ENCODE results near the gene LETM1.
A peak's percentile ranks its signal among the peaks of the same experiment; 100 is the strongest.

The LETM1 gene

DNA sequence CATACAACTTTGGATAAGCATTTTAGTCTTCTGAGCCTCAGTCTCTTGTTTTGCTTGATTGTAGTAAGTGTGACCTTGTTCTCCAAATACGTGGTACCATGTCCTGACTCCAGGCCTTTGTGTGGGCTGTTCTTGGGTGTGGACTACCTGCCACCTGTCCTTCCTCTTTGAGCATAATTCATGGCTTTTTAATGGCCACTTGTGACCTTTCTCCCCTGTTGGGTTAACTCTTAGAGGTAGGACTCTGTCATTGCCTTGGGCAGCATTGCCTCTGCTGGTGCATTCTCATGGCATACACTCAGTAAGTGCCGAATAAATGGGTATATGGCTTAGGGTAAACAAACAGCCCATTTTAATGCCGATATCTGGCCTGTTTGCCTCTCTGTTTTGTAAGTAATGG, 18.2 kb upstream of the LETM1 start:
- no peak for DNase-seq
- in situ Hi-C loops (cut with HindIII; ENCODE audit: low pct_ligation_motif_present, low pct_unique_long_range_greater_than_20kb, low sequenced_read_pairs): no loop called here

DNA sequence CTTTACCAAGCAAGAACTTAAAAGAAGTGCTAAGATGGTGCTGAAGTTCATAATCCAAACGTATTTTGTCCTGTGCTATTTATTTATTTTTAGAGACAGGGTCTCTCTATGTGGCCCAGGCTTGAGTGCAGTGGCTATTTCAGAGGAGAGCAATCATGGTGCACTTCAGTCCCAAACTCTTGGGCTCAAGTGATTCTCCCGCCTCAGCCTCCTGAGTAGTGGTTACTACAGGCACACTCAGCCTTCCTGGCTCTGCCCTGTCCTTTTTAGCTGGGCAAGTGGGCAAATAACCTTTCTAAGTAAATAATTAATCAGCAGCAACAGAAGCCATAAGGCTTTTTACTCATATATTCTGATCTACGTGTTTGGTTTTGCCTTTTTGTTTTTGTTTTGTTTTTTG, 17.8 kb upstream of the LETM1 start:
- in situ Hi-C loops (cut with HindIII; ENCODE audit: low pct_ligation_motif_present, low pct_unique_long_range_greater_than_20kb, low sequenced_read_pairs): no loop called here
- peak; percentile 42 for DNase-seq

GRCh38 chr4:1873291-1873690, 17.3 kb upstream of the LETM1 start:
- no peak for DNase-seq
- in situ Hi-C loops (cut with HindIII; ENCODE audit: low pct_ligation_motif_present, low pct_unique_long_range_greater_than_20kb, low sequenced_read_pairs): no loop called here

- in situ Hi-C loops (cut with HindIII; ENCODE audit: low pct_ligation_motif_present, low pct_unique_long_range_greater_than_20kb, low sequenced_read_pairs): no loop called here
Measured at GRCh38 chr4:1872870-1873269, 16.9 kb upstream of the LETM1 start.

DNA sequence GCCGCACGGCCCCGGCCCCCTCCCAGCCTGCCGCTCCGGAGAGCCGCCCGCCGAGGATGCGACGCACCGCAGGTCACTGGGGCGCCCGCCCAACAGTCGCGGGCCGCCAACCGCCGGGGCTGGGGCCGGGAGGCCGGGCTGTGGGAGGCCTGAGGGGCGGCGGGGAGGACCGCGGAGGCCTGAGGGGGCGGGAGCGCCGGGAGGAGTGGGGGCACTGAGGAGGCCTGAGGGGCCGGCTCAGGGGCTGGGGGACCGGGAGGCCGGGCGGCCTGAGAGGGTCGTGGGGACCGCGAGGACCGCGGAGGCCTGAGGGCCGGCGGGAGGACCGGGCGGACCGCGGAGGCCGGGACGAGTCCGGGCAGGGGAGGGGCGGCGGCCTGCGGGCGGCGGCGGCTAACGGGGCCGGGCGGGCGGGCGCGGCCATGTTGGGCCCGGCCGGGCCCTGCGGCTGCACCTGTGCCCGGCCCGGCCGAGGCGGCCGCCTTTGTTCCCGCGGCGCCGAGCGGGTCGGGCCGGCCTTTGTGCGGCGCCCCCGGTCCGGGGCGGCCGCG, 15.6 kb upstream of the LETM1 start:
- in situ Hi-C loops (cut with HindIII; ENCODE audit: low pct_ligation_motif_present, low pct_unique_long_range_greater_than_20kb, low sequenced_read_pairs): no loop called here
- peak; percentile 34 for DNase-seq

More at GRCh38 chr4:1872870-1873269, 16.9 kb upstream of the LETM1 start:
- peak; percentile 62 for DNase-seq

DNA sequence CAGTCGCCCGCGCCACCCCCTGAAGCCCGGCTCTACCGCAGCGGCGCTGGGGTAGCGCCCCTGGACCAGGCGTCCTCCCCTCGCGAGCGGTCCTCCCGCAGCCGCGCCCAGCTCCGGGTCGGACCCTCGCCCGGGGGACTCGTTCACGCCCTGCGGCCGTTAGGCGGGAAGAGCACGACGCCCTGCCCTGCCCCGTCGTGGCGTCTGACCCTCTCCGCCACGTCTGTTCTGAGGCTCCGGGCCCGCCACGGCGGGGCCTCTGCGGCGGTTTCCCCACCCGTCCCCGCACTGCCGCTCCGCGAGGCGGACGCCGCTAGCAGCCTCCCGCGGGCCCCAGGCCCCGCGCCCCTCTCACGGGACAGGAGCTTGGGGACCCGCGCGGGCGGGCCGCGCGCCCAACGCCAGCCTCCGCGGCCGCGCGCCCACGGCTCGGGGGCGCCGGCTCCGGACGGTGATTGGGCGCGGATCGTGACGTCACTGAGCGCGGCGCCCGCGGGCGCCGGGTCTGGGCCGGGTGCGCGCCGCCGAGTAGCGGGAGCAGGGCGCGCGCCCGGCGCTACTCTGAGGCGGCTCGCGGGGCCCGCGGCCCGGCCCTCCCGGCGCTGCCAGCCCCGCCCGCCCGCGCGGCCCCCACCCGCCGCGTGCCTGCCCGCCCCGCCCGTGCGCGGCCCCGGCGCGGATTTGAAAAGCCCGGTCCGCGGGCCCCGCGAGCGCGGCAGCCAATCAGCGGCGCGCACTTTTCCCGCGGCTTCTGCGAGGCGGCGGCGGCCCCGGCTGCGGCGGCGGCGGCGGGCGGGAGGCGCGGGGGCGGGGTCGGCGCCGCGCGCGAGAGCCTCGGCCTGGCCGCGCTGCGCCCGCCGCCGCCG, 14.9 kb upstream of the LETM1 start, which contains the start of gene NSD2:
Gene NSD2, plus strand, starts transcription at position 816 of the 866 bp plus-strand sequence. CDS start 29,262 bp downstream, outside the sequence.
- in situ Hi-C loops (cut with HindIII; ENCODE audit: low pct_ligation_motif_present, low pct_unique_long_range_greater_than_20kb, low sequenced_read_pairs): no loop called here
- peak; percentile 88 for DNase-seq

- peak; percentile 82 for DNase-seq
- in situ Hi-C loops (cut with HindIII; ENCODE audit: low pct_ligation_motif_present, low pct_unique_long_range_greater_than_20kb, low sequenced_read_pairs): no loop called here
Measured at GRCh38 chr4:1870328-1870577, 14.3 kb upstream of the LETM1 start.

- DNase-seq: no peak
- in situ Hi-C loops (cut with HindIII; ENCODE audit: low pct_ligation_motif_present, low pct_unique_long_range_greater_than_20kb, low sequenced_read_pairs): no loop called here
Measured at GRCh38 chr4:1869530-1870327, 13.8 kb upstream of the LETM1 start.

DNA sequence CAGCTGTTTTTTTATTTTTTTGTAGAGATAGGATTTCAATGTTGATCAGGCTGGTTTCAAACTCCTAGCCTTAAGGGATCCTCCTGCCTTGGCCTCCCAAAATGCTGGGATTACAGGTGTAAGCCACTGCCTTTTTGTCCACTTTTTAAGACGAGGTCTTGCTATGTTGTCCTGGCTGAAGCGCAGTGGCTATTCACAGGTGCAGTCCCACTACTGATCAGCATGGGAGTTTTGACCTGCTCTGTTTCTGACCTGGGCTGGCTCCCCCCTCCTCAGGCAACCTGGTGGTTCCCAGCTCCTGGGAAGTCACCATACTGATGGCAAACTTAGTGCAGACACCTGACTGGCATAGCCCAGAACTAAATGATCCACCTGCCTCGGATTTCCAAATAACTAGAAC, 13.0 kb upstream of the LETM1 start:
- DNase-seq: no peak
- in situ Hi-C loops (cut with HindIII; ENCODE audit: low pct_ligation_motif_present, low pct_unique_long_range_greater_than_20kb, low sequenced_read_pairs): no loop called here

- in situ Hi-C loops (cut with HindIII; ENCODE audit: low pct_ligation_motif_present, low pct_unique_long_range_greater_than_20kb, low sequenced_read_pairs): no loop called here
- DNase-seq: no peak
Measured at GRCh38 chr4:1868293-1868692, 12.3 kb upstream of the LETM1 start.

- no peak for DNase-seq
- in situ Hi-C loops (cut with HindIII; ENCODE audit: low pct_ligation_motif_present, low pct_unique_long_range_greater_than_20kb, low sequenced_read_pairs): no loop called here
Measured at GRCh38 chr4:1866189-1866661, 10.3 kb upstream of the LETM1 start.

- DNase-seq: no peak
- in situ Hi-C loops (cut with HindIII; ENCODE audit: low pct_ligation_motif_present, low pct_unique_long_range_greater_than_20kb, low sequenced_read_pairs): no loop called here
Measured at GRCh38 chr4:1864076-1865008, 8.4 kb upstream of the LETM1 start.

DNA sequence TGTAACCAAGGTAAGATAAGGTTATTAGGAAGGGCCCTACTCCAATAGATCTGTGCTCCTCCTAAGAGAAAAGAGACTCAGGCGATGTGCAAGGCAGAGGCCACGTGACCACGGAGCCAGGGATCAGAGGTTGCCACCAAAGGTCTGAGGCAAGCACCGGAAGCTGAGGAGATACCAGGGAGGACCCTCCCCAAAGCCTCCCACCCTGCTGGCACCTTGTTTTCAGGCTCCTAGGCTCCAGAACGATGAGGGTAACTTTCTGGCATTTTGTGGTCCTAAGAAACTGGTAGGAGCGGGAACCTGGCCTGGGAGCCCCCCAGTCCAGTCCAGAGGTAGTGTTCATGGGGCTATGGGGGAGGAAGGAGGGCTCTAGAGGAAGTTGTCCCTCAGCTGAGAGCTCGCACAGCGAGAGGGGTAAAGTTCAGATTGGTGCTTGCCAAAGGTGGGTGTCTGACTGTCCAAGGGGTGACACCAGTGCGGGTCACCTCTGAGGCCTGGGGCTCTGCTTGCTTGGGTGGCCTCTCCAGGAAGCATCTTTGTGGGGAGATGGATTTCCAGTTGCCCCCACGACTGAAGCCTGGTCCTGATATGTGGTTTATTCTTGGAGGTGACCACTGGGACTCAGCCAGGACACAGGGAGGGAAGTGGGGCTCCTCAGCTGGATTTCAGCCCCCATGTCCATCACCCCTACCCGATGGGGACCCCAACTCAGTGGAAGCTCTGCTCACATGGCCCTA, 7.5 kb upstream of the LETM1 start:
- in situ Hi-C loops (cut with HindIII; ENCODE audit: low pct_ligation_motif_present, low pct_unique_long_range_greater_than_20kb, low sequenced_read_pairs): no loop called here
- DNase-seq: no peak

DNA sequence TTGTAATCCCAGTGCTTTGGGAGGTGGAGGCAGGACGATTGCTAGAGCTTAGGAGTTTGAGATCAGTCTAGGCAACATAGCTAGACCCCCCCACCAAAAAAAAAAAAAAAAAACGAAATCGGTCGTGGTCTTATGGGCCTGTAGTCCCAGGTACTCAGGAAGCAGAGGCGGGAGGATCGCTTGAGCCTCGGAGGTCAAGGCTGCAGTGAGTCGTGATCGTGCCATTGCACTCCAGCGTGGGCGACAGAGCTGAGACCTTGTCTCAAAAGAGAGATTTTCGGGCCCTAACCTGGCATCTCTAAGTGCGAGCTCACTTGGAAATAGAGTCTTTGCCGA, 7.0 kb upstream of the LETM1 start:
- no peak for DNase-seq
- in situ Hi-C loops (cut with HindIII; ENCODE audit: low pct_ligation_motif_present, low pct_unique_long_range_greater_than_20kb, low sequenced_read_pairs): no loop called here

DNA sequence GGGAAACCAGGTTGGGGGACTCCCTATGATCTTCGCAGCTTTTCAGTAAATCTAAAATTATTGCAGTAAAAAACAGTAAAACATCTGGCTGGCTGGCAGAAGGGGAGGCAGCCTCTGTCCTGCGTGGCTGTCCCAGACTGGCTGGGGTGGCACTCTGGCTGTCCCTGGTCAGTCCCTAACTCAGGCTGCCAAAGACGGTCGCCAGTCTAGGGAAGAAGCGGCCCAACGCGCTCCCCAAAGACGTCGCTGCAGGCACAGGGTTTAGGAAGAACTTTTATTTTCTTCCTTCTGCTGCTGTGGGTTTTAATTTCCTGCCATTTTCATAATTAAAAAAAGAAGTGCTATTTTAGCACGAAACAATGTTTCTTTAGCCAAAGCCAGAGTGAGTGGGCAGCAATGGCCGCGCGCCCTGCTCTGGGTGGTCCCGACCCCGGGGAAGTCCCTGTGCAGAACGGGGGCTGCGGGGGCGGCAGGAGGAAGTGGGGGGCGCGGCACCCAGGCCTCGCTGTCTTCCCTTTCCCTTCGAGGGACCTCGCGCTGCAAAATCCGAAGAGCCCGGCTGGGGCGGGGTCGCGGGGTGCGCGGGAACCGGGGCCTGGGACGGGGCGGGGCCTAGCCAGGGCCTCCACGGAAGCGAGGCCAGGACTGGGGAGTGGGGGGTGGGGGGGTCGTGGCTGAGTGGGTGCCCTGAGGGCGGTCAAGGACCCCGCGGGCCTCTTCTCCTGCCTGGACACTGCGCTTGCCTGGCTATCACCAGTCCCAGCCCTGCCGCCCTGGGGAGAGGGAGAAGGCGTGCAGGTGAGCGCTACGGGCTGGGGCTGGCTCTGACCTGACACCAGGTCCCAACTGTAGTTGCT, 6.3 kb upstream of the LETM1 start:
- DNase-seq: no peak
- in situ Hi-C loops (cut with HindIII; ENCODE audit: low pct_ligation_motif_present, low pct_unique_long_range_greater_than_20kb, low sequenced_read_pairs): no loop called here

GRCh38 chr4:1859389-1859753, 3.4 kb upstream of the LETM1 start:
- in situ Hi-C loops (cut with HindIII; ENCODE audit: low pct_ligation_motif_present, low pct_unique_long_range_greater_than_20kb, low sequenced_read_pairs): no loop called here
- no peak for DNase-seq

GRCh38 chr4:1857931-1858330, 2.0 kb upstream of the LETM1 start:
- DNase-seq: no peak
- in situ Hi-C loops (cut with HindIII; ENCODE audit: low pct_ligation_motif_present, low pct_unique_long_range_greater_than_20kb, low sequenced_read_pairs): no loop called here
